Measurements from ENCODE around the gene RGS6.

DNA sequence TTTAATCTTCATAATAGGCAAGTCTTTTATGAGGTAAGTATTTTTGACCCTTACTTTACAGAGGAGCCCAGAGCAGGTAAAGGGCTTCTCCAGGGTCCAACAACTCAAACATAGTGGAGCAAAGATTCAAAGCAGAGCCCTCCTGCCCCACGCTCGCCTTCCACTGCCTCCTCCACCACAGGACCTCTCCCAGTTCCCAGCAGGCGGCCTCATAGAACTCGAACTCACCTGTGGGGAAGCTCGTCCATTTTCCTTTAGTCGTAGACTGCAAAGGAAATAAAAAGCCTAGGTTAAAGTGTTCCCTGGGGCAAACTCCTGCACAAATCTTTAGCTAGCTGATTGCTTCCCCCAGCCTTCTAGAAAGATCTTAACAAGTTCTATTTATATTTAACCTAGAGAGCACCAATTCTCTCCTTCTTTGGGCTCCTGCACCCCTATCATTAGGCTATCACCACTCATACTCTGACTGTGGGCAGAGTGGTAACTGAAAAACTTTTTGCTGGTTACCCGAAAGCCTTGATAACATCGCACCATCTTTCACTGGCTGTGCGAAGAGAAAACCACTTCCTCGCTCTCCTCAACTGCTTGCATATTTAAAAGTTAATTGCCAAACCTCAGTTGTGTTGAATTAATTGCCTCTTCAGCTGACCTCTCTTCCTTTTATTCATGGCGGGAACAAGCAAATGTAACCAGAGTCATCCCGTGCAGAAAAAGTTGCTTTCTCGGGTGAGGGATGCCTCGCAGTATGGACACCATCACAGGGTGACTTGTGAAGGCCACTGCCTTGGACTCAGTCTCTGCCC is 662.1 kb downstream of the RGS6 start:
- TF ChIP-seq GATA3 (IDR thresholded peaks at IDR 0.05; ENCODE audit: low read depth, low read length) (no peak), GATA2 (IDR thresholded peaks at IDR 0.05; ENCODE audit: low read depth, low read length) (no peak)
